ENCODE results near the gene GALNT10. TPM values are rescaled to one million over a fixed set of nuclear protein-coding genes. Genes with fewer than 3 reads are reported as not detected.
A peak's percentile ranks its signal among the peaks of the same experiment; 100 is the strongest.

GALNT10 gene
- total and polyA plus RNA-seq, 10 donors, result 7.6 to 50.2 (median 43.5) TPM

GRCh38 chr5:154284433-154284832 lies 93.9 kb downstream of the GALNT10 start:
- Histone ChIP-seq H3K9me3 (no peaks in the 10 kb centered on the region), H3K4me1 (peaks cover 0 to 60% (median 31%) of the 10 kb centered on the region in 6 donors), H3K4me3 (no peak overlapping the region), H3K36me3 (no peaks in the 10 kb centered on the region), H3K27ac (peak overlapping the region in 5 of 8 donors; percentile 7 to 36 (median 11)), H3K27me3 (replicated peaks in 1 of 7) (no peaks in the 10 kb centered on the region)
- intact Hi-C loops (cut with DNase I; ENCODE audit: low total_unique reads), result loop anchor here (10.0 kb wide), 1 partner anchor 90 kb away; the partner anchor contains the start of gene GALNT10
- WGBS, 5 donors, result 43 to 64% (median 51%) methylated on average over 2 of the region's 2 CpGs
- DNase-seq, result no peak
- no peak for TF ChIP-seq CTCF (IDR thresholded peaks at IDR 0.05 in 8 of 11, conservative IDR thresholded peaks at IDR 0.05 in 3 of 11)
- TF ChIP-seq POLR2A (IDR thresholded peaks at IDR 0.05), result no peak
- TF ChIP-seq POLR2AphosphoS5 (IDR thresholded peaks at IDR 0.05), result no peak

DNA sequence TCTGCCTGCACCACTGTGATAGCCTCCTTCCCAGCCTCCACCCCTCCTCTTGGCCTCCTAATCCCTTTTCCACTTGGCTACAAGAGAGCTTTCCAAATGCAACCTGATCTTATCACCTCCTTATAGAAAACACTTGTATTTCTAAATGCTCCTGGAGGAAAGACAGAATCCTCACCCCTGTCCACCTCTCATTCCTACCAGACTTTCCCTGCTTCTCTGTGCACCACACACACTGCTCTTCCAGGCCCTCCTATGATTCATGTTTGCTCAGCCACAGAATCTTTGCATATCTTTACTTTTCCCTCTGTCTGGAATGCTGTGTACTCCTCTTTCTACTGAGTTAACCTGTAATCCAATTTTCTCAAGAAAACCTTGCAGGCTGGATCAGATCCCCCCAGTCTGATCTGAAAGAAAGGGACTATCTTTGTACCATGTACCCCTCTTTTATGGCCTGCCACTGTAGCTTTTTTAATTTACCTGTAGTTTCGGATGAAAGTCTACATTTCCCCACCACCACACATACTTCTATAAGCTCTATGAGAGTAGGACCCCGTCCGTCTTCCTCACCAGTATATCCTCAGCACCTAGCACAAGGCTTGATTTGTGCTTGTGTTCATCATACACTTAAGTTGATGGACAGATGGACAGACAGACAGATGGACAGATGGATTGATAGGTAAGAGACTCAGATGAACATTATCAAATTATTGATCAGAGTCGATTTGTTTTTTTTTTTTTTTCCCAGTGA lies 95.3 kb downstream of the GALNT10 start:
- TF ChIP-seq POLR2AphosphoS5 (IDR thresholded peaks at IDR 0.05) (no peak), CTCF (IDR thresholded peaks at IDR 0.05 in 8 of 11, conservative IDR thresholded peaks at IDR 0.05 in 3 of 11) (no peak), POLR2A (IDR thresholded peaks at IDR 0.05) (no peak)
- intact Hi-C loops (cut with DNase I; ENCODE audit: low total_unique reads), result loop anchor here (10.0 kb wide), 1 partner anchor 91 kb away; the partner anchor contains the start of gene GALNT10
- no peak for DNase-seq
- H3K27me3 ChIP-seq (replicated peaks in 1 of 7), result no peaks in the 10 kb centered on the region
- H3K4me3 ChIP-seq, result no peak overlapping the region
- no peaks in the 10 kb centered on the region for H3K9me3 ChIP-seq
- H3K36me3 ChIP-seq, result no peaks in the 10 kb centered on the region
- H3K4me1 ChIP-seq, result peaks cover 0 to 66% (median 31%) of the 10 kb centered on the region in 6 donors
- H3K27ac ChIP-seq, result peak overlapping the region in 6 of 8 donors; percentile 18 to 73 (median 52)
- WGBS, 5 donors, result 73 to 98% (median 80%) methylated on average over 4 of the region's 4 CpGs

GRCh38 chr5:154286557-154286956 lies 96.0 kb downstream of the GALNT10 start:
- H3K27me3 ChIP-seq (replicated peaks in 1 of 7), result no peaks in the 10 kb centered on the region
- H3K9me3 ChIP-seq, result no peaks in the 10 kb centered on the region
- 72 to 81% (median 76%) methylated on average over 3 of the region's 3 CpGs for WGBS, 5 donors
- intact Hi-C loops (cut with DNase I; ENCODE audit: low total_unique reads), result loop anchor here (10.0 kb wide), 1 partner anchor 92 kb away; the partner anchor contains the start of gene GALNT10
- peak in 1 of 3 donors; percentile 40 for TF ChIP-seq POLR2AphosphoS5 (IDR thresholded peaks at IDR 0.05)
- TF ChIP-seq POLR2A (IDR thresholded peaks at IDR 0.05), result no peak
- peak overlapping the region in 7 of 8 donors; percentile 28 to 73 (median 51) for H3K27ac ChIP-seq
- no peak for DNase-seq
- peaks cover 0 to 66% (median 31%) of the 10 kb centered on the region in 6 donors for H3K4me1 ChIP-seq
- no peak overlapping the region for H3K4me3 ChIP-seq
- H3K36me3 ChIP-seq, result no peaks in the 10 kb centered on the region

GRCh38 chr5:154287136-154287535 lies 96.6 kb downstream of the GALNT10 start:
- WGBS, 5 donors, result 66 to 77% (median 75%) methylated on average over 5 of the region's 5 CpGs
- H3K27me3 ChIP-seq (replicated peaks in 1 of 7), result no peaks in the 10 kb centered on the region
- no peak for DNase-seq
- H3K27ac ChIP-seq, result peak overlapping the region in 7 of 8 donors; percentile 28 to 73 (median 51)
- intact Hi-C loops (cut with DNase I; ENCODE audit: low total_unique reads), result loop anchor here (10.0 kb wide), 1 partner anchor 92 kb away; the partner anchor contains the start of gene GALNT10
- no peak overlapping the region for H3K4me3 ChIP-seq
- no peak for TF ChIP-seq POLR2A (IDR thresholded peaks at IDR 0.05)
- no peak for TF ChIP-seq CTCF (IDR thresholded peaks at IDR 0.05 in 8 of 11, conservative IDR thresholded peaks at IDR 0.05 in 3 of 11)
- TF ChIP-seq POLR2AphosphoS5 (IDR thresholded peaks at IDR 0.05), result no peak
- H3K36me3 ChIP-seq, result peaks cover 0 to 5% (median 0%) of the 10 kb centered on the region in 6 donors
- peaks cover 0 to 66% (median 31%) of the 10 kb centered on the region in 6 donors for H3K4me1 ChIP-seq
- H3K9me3 ChIP-seq, result no peaks in the 10 kb centered on the region

Data from spleen (tissue), 11 donors.